ENCODE measurements around the gene PTCRA. TPM values are rescaled to one million over a fixed set of nuclear protein-coding genes. Genes with fewer than 3 reads are reported as not detected.

Gene PTCRA
- total and polyA plus RNA-seq, 2 of the 4 experiments (the other 2 are of a cell fraction): not detected

DNA sequence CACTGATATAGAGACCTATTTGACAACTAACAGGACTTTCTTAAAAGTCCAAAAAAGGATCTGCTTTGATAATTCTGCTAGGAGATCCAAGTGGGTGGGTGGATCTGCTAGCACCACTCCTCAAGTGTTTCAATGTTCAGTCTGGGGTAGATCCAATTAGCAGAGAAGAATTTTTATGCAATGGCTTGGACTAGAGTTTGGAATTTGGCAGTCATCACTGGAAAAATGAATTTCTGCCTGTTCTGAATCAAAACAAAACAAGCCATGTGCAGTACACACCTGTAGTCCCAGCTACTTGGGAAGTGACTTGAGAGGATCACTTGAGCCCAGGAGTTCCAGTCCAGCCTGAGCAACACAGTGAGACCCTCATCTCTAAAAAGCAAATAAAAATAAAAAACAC lies 32.1 kb downstream of the PTCRA start:
- TF ChIP-seq BHLHE40 (IDR thresholded peaks at IDR 0.05; ENCODE audit: low read depth, low read length) (no peak), RCOR1 (IDR thresholded peaks at IDR 0.05; ENCODE audit: insufficient replicate concordance, low read length) (no peak), POLR2A (IDR thresholded peaks at IDR 0.05; ENCODE audit: low read depth, low read length) (no peak)
- TF ChIP-seq, protein P1, sequence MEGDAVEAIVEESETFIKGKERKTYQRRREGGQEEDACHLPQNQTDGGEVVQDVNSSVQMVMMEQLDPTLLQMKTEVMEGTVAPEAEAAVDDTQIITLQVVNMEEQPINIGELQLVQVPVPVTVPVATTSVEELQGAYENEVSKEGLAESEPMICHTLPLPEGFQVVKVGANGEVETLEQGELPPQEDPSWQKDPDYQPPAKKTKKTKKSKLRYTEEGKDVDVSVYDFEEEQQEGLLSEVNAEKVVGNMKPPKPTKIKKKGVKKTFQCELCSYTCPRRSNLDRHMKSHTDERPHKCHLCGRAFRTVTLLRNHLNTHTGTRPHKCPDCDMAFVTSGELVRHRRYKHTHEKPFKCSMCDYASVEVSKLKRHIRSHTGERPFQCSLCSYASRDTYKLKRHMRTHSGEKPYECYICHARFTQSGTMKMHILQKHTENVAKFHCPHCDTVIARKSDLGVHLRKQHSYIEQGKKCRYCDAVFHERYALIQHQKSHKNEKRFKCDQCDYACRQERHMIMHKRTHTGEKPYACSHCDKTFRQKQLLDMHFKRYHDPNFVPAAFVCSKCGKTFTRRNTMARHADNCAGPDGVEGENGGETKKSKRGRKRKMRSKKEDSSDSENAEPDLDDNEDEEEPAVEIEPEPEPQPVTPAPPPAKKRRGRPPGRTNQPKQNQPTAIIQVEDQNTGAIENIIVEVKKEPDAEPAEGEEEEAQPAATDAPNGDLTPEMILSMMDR (conservative IDR thresholded peaks at IDR 0.05; ENCODE audit: low read depth, low read length): no peak
- Histone ChIP-seq H3K27me3 (ENCODE audit: control insufficient read depth, insufficient read depth, low read length) (no peaks in the 10 kb centered on the region), H3K18ac (ENCODE audit: low read depth, low read length) (no peak overlapping the region), H3K4me3 (ENCODE audit: insufficient read depth, low read depth, low read length) (no peak overlapping the region), H2AFZ (replicated peaks; ENCODE audit: low read length, poor library complexity) (no peak overlapping the region), H4K91ac (ENCODE audit: insufficient read depth, low read depth, low read length) (no peak overlapping the region), H2BK5ac (ENCODE audit: low read depth, low read length, poor library complexity, severe bottlenecking) (no peak overlapping the region), H3K9ac (ENCODE audit: low read depth, low read length) (no peak overlapping the region), H2BK15ac (ENCODE audit: low read depth, low read length) (no peak overlapping the region), H3K9me3 (ENCODE audit: control insufficient read depth, insufficient read depth, low read length) (no peaks in the 10 kb centered on the region), H3K36me3 (ENCODE audit: control insufficient read depth, insufficient read depth, low read length) (peaks cover 5% of the 10 kb centered on the region), H3K14ac (replicated peaks; ENCODE audit: low read depth, low read length) (no peak overlapping the region), H3K79me1 (ENCODE audit: low read depth in 1 of 2, low read length in 2 of 2) (no peaks in the 10 kb centered on the region), H4K5ac (ENCODE audit: low read depth, low read length) (no peak overlapping the region), H4K8ac (ENCODE audit: low read depth in 2 of 2, low read length in 2 of 2) (no peak overlapping the region), H2BK20ac (ENCODE audit: low read depth, low read length) (no peak overlapping the region), H3K27ac (ENCODE audit: insufficient read depth, low read length) (no peak overlapping the region), H3K4me2 (ENCODE audit: low read depth, low read length) (no peak overlapping the region), H3K9me1 (ENCODE audit: insufficient read depth, low read length) (no peaks in the 10 kb centered on the region), H3K23ac (ENCODE audit: low read depth, low read length) (no peak overlapping the region), H2AK9ac (replicated peaks; ENCODE audit: low read depth, low read length, poor library complexity) (no peak overlapping the region), H3K4me1 (ENCODE audit: control insufficient read depth, insufficient read depth, low read length) (no peaks in the 10 kb centered on the region), H2BK120ac (ENCODE audit: low read depth, low read length) (no peak overlapping the region), H3K4ac (ENCODE audit: low read depth, low read length) (no peak overlapping the region), H4K20me1 (ENCODE audit: insufficient read depth, low read length) (no peaks in the 10 kb centered on the region), H3K56ac (ENCODE audit: extremely low read depth, insufficient read depth, low read length) (no peak overlapping the region), H2AK5ac (ENCODE audit: low read depth, low read length) (no peak overlapping the region)
- ChIA-PET POLR2A (ENCODE audit: unreplicated experiment) (no interaction called here), CTCF (interaction anchor here (0.7 kb wide), 1 partner anchor 114 kb away, joined by 3 read pairs; no protein-coding TSS in a partner anchor)
- dilution Hi-C loops (cut with HindIII; ENCODE audit: low sequenced_read_pairs, unreplicated experiment) (no loop called here), intact Hi-C loops (cut with micrococcal nuclease) (no loop called here), in situ Hi-C loops (cut with MboI; ENCODE audit: low sequenced_read_pairs) (no loop called here)
- DNase-seq (no peak), ATAC-seq (ENCODE audit: low read depth) (no peak)
- no TSS peak for BruUV-seq (replicated peaks)
